K562 (cell line): Measurements from ENCODE around the gene UFSP2. TPM values are rescaled to one million over a fixed set of nuclear protein-coding genes. Genes with fewer than 3 reads are reported as not detected.

Experiments used
- ATAC-seq: fragments of 200-7000 bp; cut with Tn5 transposase; 3 replicates; pipeline ENCODE4 v1.9.1; 2020; ENCODE audit warnings: moderate library complexity
- BruUV-seq: library from RNA; stranded (reverse); fragments of 400-500 nt; replicated peaks from 2 replicates; lab custom pipeline; 2021; lab: Mats Ljungman, UMichigan
- CTCF ChIA-PET: fragments of 300-600 bp; formaldehyde crosslinking; extraction: SDS; loops from one replicate; lab custom pipeline; 2021; ENCODE audit warnings: low intra/inter-chr PET ratio; lab: Yijun Ruan, JAX
- POLR2A ChIA-PET: fragments of 300-600, 350-650 bp; sonication (Branson Sonifier 250); formaldehyde crosslinking; extraction: SDS; loops from one replicate; lab custom pipeline; 2021; ENCODE audit warnings: antibody characterized with exemption, inconsistent platforms; lab: Yijun Ruan, JAX
- DNase-seq, 4 experiments: peaks; one replicate each; pipeline versions ENCODE4 v3.0.0 to v3.0.0-alpha.2; 2011 to 2018; ENCODE audit warnings: low spot score in 3 of 4, mixed read lengths in 3 of 4; ENCODE audit errors: extremely low read depth in 1 of 4
- FAIRE-seq: peaks from 2 replicates; lab custom pipeline; 2011; peaks lifted over from hg19 to GRCh38; lab: Jason Lieb, UNC
- H2AFZ ChIP-seq: 2 replicates; pipeline ENCODE4 v1.6.0; 2011; ENCODE audit warnings: low read depth, low read length, control low read depth, inconsistent platforms
- H3K27ac ChIP-seq: fragments of 200-600 bp; 3 replicates; pipeline ENCODE4 v1.8.0; 2011; ENCODE audit warnings: low read depth, mild to moderate bottlenecking, control low read depth, inconsistent platforms, low read length, moderate library complexity, mixed read lengths; ENCODE audit errors: extremely low read depth
- H3K27me3 ChIP-seq, 2 experiments: fragments of 300-600 bp in 1 of 2; 2 replicates in 1 of 2; 3 replicates in 1 of 2; pipeline versions ENCODE4 v1.6.0 to v1.8.0; 2011; ENCODE audit warnings: inconsistent platforms in 2 of 2, low read length in 2 of 2, mild to moderate bottlenecking in 1 of 2, mixed read lengths in 1 of 2, moderate library complexity in 1 of 2; ENCODE audit not compliant: control insufficient read depth in 2 of 2, insufficient read depth in 2 of 2
- H3K36me3 ChIP-seq: fragments of 300-600 bp; 3 replicates; pipeline ENCODE4 v1.8.0; 2011; ENCODE audit warnings: mild to moderate bottlenecking, low read length, inconsistent platforms; ENCODE audit not compliant: control insufficient read depth, insufficient read depth
- H3K4me1 ChIP-seq, 2 experiments: fragments of 200-600 bp in 1 of 2; replicated peaks in 1 of 2; 2 replicates in 1 of 2; 3 replicates in 1 of 2; pipeline versions ENCODE4 v1.5.1 to v1.8.0; 2011; ENCODE audit warnings: inconsistent platforms in 2 of 2, low read length in 2 of 2, mild to moderate bottlenecking in 1 of 2, mixed read lengths in 1 of 2, moderate library complexity in 1 of 2; ENCODE audit not compliant: control insufficient read depth in 2 of 2, insufficient read depth in 2 of 2
- H3K4me2 ChIP-seq: 2 replicates; pipeline ENCODE4 v1.6.1; 2011; ENCODE audit warnings: low read length, control low read depth, inconsistent platforms, mixed read lengths; ENCODE audit not compliant: insufficient read depth
- H3K4me3 ChIP-seq: fragments of 200-600 bp; sonication (generic), shearing (Covaris generic); 2 replicates; pipeline ENCODE4 v1.5.1; 2016; ENCODE audit warnings: control low read depth, inconsistent platforms
- H3K79me2 ChIP-seq: fragments of 200-600 bp; 3 replicates; pipeline ENCODE4 v1.8.0; 2011; ENCODE audit warnings: low read length, inconsistent platforms; ENCODE audit not compliant: control insufficient read depth, insufficient read depth
- H3K9ac ChIP-seq, 2 experiments: 2 replicates each; pipeline versions ENCODE4 v1.6.0 to v1.6.1; 2011; ENCODE audit warnings: low read depth in 2 of 2, low read length in 2 of 2, control low read depth in 1 of 2, inconsistent platforms in 1 of 2, mild to moderate bottlenecking in 1 of 2, mixed read lengths in 1 of 2; ENCODE audit not compliant: insufficient read depth in 1 of 2
- H3K9me1 ChIP-seq: one replicate; pipeline ENCODE4 v1.6.0; 2011; ENCODE audit warnings: inconsistent platforms, mild to moderate bottlenecking, low read length, moderate library complexity; ENCODE audit not compliant: control insufficient read depth, insufficient read depth
- H3K9me3 ChIP-seq: replicated peaks from 2 replicates; pipeline ENCODE4 v1.5.1; 2011; ENCODE audit warnings: low read depth, low read length, inconsistent platforms; ENCODE audit not compliant: control insufficient read depth, insufficient read depth
- H4K20me1 ChIP-seq: replicated peaks from 2 replicates; pipeline ENCODE4 v1.6.1; 2011; ENCODE audit warnings: low read length, inconsistent platforms, mixed read lengths; ENCODE audit not compliant: control insufficient read depth, insufficient read depth
- BRD9 ChIP-seq: fragments of 450-650 bp; IDR thresholded peaks from 2 replicates; pipeline ENCODE4 v1.6.1; 2018; ENCODE audit warnings: low read depth; ENCODE audit not compliant: partially characterized antibody
- HBP1 ChIP-seq: fragments of 450-650 bp; formaldehyde crosslinking; IDR thresholded peaks from 2 replicates; pipeline ENCODE4 v1.4.0; 2022; ENCODE audit warnings: missing genetic modification characterization
- HMGN3 ChIP-seq: IDR thresholded peaks from 2 replicates; pipeline ENCODE4 v1.6.1; 2011; ENCODE audit warnings: borderline replicate concordance, low read depth, mild to moderate bottlenecking, mixed read lengths, low read length; ENCODE audit not compliant: insufficient read length; ENCODE audit errors: extremely low read depth
- PCBP2 ChIP-seq: fragments of 200-400 bp; formaldehyde crosslinking; IDR thresholded peaks from 2 replicates; pipeline ENCODE4 v1.6.1; 2018; ENCODE audit warnings: low read length, low read depth, mild to moderate bottlenecking, moderate library complexity; ENCODE audit not compliant: poor library complexity, severe bottlenecking
- RBFOX2 ChIP-seq: fragments of 200-400 bp; formaldehyde crosslinking; IDR thresholded peaks from 2 replicates; pipeline ENCODE4 v1.6.1; 2017; ENCODE audit warnings: low read depth, mild to moderate bottlenecking, low read length, moderate library complexity
- ZNF140 ChIP-seq: fragments of 250-450 bp; sonication (Bioruptor Pico); IDR thresholded peaks from 2 replicates; pipeline ENCODE4 v1.8.0; 2021; ENCODE audit warnings: moderate library complexity, mild to moderate bottlenecking, inconsistent platforms
- WGBS: fragments of 100-300 bp; shearing (Covaris generic); methylation state at CpG from one replicate; pipeline ENCODE4 v1.1.6; 2016; ENCODE audit warnings: low coverage, mixed read lengths; ENCODE audit not compliant: insufficient coverage; ENCODE audit errors: missing lambda C conversion rate; 5-methylcytosine and 5-hydroxymethylcytosine counted together
- in situ Hi-C: fragments of 300-500 bp; cut with MboI; formaldehyde crosslinking; loops from 4 replicates; pipeline ENCODE4 v1.15.0; 2018; ENCODE audit warnings: inconsistent platforms, mixed read lengths
- intact Hi-C: fragments of 100-400 bp; cut with micrococcal nuclease; formaldehyde crosslinking; loops from 2 replicates; pipeline ENCODE4 v1.14.2; 2022
- polyA plus RNA-seq, 8 experiments: library from polyadenylated mRNA; depleted of rRNA in 4 of 8; stranded (reverse) in 5 of 8; unstranded in 3 of 8; fragments of >200 nt; fragmentation: Nextera tagmentation in 2 of 8; fragmentation: Illumina TruSeq in 1 of 8; extraction: Ambion mirVana in 2 of 8; extraction: Trizol in 1 of 8; gene quantifications; 2 replicates each; pipeline versions ENCODE4 v1.2.1 to v1.2.3, GENCODE V29; 2011 to 2014; ENCODE audit warnings: inconsistent platforms in 1 of 8, missing spikeins in 1 of 8
- total RNA-seq, 7 experiments: library from RNA; depleted of rRNA in 6 of 7; stranded (reverse); fragments of >200 nt in 6 of 7; fragmentation: Illumina TruSeq in 2 of 7; extraction: Trizol in 2 of 7; gene quantifications; 2 replicates each; pipeline versions ENCODE4 v1.2.1 to v1.2.3, GENCODE V29; 2011 to 2021; ENCODE audit warnings: low replicate concordance in 1 of 7
- TF ChIP-seq, protein P1 (sequence below): IDR thresholded peaks from 2 replicates; pipeline ENCODE4 v1.6.1; 2011; ENCODE audit warnings: borderline replicate concordance, low read depth, mild to moderate bottlenecking, moderate library complexity, low read length; ENCODE audit not compliant: insufficient read depth, poor library complexity, severe bottlenecking
- TF ChIP-seq, protein P2 (sequence below), 2 experiments: fragments of 450-650 bp in 1 of 2; sonication (generic) in 1 of 2; formaldehyde crosslinking in 1 of 2; IDR thresholded peaks in 1 of 2; conservative IDR thresholded peaks in 1 of 2; 2 replicates each; pipeline versions ENCODE4 v1.6.1 to v1.8.1; 2016 to 2023; ENCODE audit warnings: mild to moderate bottlenecking in 2 of 2, moderate library complexity in 2 of 2, inconsistent platforms in 1 of 2, missing genetic modification reagents in 1 of 2

UFSP2 gene
- total and polyA plus RNA-seq, 9 of the 15 experiments (the other 6 are each of a cell fraction or from before 2014, with no cell fraction given): 20.1 to 55.8 (median 26.6) TPM

DNA sequence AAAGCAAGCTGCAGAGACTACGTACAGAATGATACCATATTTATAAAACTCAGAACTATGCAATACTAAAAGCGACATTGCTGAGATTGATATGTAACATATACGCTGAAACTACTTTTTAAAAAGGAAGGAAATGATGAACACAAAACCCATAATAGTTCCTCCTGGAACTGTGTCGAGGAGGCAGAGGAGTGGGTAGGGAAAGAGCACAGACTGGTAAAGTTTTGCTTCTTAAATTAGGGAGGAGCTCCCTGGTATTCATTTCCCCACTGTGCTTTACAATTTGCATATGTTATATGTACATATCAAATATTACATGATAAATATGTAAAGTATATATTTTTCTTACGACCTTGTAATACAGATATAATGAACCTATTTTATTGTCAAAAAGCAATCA lies 13.9 kb downstream of the UFSP2 start:
- BruUV-seq: no TSS peak
- Histone ChIP-seq H3K4me2 (no peak overlapping the region), H3K9me1 (no peaks in the 10 kb centered on the region), H3K36me3 (peaks cover 38% of the 10 kb centered on the region; the same call in 2 of the 3 replicates), H3K9ac (no peak overlapping the region), H3K9me3 (no peaks in the 10 kb centered on the region), H2AFZ (no peak overlapping the region), H3K4me1 (no peaks in the 10 kb centered on the region), H3K27me3 (no peaks in the 10 kb centered on the region), H3K27ac (no peak overlapping the region), H3K4me3 (no peak overlapping the region), H3K79me2 (no peaks in the 10 kb centered on the region), H4K20me1 (no peaks in the 10 kb centered on the region)
- ChIA-PET CTCF (no interaction called here), POLR2A (interaction anchor here (0.5 to 1.2 kb wide), 3 partner anchors 13 to 189 kb away, joined by 3 read pairs; partner anchors contain the start of gene ANKRD37)
- ATAC-seq (no peak), DNase-seq (no peak), FAIRE-seq (no peak)
- TF ChIP-seq BRD9 (no peak), ZNF140 (CRISPR knock-in tag) (no peak), HBP1 (no peak), HMGN3 (no peak), RBFOX2 (no peak), PCBP2 (no peak)
- TF ChIP-seq, protein P1, sequence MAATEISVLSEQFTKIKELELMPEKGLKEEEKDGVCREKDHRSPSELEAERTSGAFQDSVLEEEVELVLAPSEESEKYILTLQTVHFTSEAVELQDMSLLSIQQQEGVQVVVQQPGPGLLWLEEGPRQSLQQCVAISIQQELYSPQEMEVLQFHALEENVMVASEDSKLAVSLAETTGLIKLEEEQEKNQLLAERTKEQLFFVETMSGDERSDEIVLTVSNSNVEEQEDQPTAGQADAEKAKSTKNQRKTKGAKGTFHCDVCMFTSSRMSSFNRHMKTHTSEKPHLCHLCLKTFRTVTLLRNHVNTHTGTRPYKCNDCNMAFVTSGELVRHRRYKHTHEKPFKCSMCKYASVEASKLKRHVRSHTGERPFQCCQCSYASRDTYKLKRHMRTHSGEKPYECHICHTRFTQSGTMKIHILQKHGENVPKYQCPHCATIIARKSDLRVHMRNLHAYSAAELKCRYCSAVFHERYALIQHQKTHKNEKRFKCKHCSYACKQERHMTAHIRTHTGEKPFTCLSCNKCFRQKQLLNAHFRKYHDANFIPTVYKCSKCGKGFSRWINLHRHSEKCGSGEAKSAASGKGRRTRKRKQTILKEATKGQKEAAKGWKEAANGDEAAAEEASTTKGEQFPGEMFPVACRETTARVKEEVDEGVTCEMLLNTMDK: no peak
- TF ChIP-seq, protein P2, sequence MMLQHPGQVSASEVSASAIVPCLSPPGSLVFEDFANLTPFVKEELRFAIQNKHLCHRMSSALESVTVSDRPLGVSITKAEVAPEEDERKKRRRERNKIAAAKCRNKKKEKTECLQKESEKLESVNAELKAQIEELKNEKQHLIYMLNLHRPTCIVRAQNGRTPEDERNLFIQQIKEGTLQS (IDR thresholded peaks at IDR 0.05): no peak
- TF ChIP-seq, protein P2 (CRISPR knock-in tag; conservative IDR thresholded peaks at IDR 0.05): no peak
- WGBS: 65% methylated on average over 5 of the region's 5 CpGs
- in situ Hi-C loops: no loop called here
- intact Hi-C loops: no loop called here
